Uterus (tissue), 4 donors: ENCODE measurements around the gene ACE. TPM values are rescaled to one million over a fixed set of nuclear protein-coding genes. Genes with fewer than 3 reads are reported as not detected.

ENCODE experiments used
- DNase-seq, 2 donors: peaks; one replicate each; pipeline ENCODE4 v3.0.0-alpha.2; 2019 to 2020
- H3K27ac ChIP-seq, 2 donors: fragments of 200-600 bp; sonication (generic); 1 replicate in 1 of 2; 2 replicates in 1 of 2; pipeline ENCODE4 v1.5.1; 2016 to 2018
- H3K27me3 ChIP-seq, 2 donors: fragments of 200-600 bp; sonication (generic); one replicate each; pipeline ENCODE4 v1.5.1; 2018 to 2019; ENCODE audit warnings: control low read depth in 1 of 2
- H3K36me3 ChIP-seq, 2 donors: fragments of 200-600 bp; sonication (generic); one replicate each; pipeline ENCODE4 v1.5.1; 2019; ENCODE audit warnings: control low read depth in 1 of 2
- H3K4me1 ChIP-seq, 2 donors: fragments of 200-600 bp; sonication (generic); one replicate each; pipeline ENCODE4 v1.5.1; 2018 to 2019; ENCODE audit warnings: control low read depth in 1 of 2
- H3K4me3 ChIP-seq, 2 donors: fragments of 200-600 bp; sonication (generic); 1 replicate in 1 of 2; 2 replicates in 1 of 2; pipeline ENCODE4 v1.5.1; 2018 to 2019; ENCODE audit warnings: mild to moderate bottlenecking in 1 of 2
- H3K9me3 ChIP-seq, 2 donors: fragments of 200-600 bp; sonication (generic); one replicate each; pipeline ENCODE4 v1.5.1; 2019; ENCODE audit warnings: control low read depth in 1 of 2
- POLR2A ChIP-seq, 2 donors: fragments of 450-650 bp; IDR thresholded peaks; one replicate each; pipeline ENCODE4 v1.6.1; 2016; ENCODE audit warnings: antibody characterized with exemption in 2 of 2, mild to moderate bottlenecking in 1 of 2, moderate library complexity in 1 of 2
- intact Hi-C: fragments of 100-400 bp; cut with DNase I; formaldehyde crosslinking; loops from one replicate; pipeline ENCODE4 v1.15.1; 2023; ENCODE audit warnings: low total_unique reads
- total RNA-seq, 4 donors: library from RNA; depleted of rRNA in 3 of 4; stranded (reverse); fragments of >200 nt in 3 of 4; gene quantifications; one replicate each; pipeline versions ENCODE4 v1.1.0 to v1.2.4, GENCODE V29; 2014 to 2023
- TF ChIP-seq, protein P1 (sequence below), 4 experiments: fragments of 200-600 bp in 2 of 4; fragments of 450-650 bp in 2 of 4; sonication (generic) in 2 of 4; IDR thresholded peaks; one replicate each; pipeline ENCODE4 v1.5.1; 2016 to 2019; ENCODE audit warnings: antibody characterized with exemption in 4 of 4, mild to moderate bottlenecking in 2 of 4, moderate library complexity in 1 of 4
- donor health status: DM: yes; HTN: yes; CAD: no.

ACE gene
- total RNA-seq, 4 donors from 2014 or later: 0.77 to 27.4 (median 7.9) TPM; not detected in 1

- no peaks in the 10 kb centered on the region for H3K36me3 ChIP-seq
- no peak overlapping the region for H3K4me3 ChIP-seq
- intact Hi-C loops: no loop called here
- H3K4me1 ChIP-seq: no peaks in the 10 kb centered on the region
- TF ChIP-seq POLR2A (IDR thresholded peaks at IDR 0.05): no peak
- TF ChIP-seq, protein P1, sequence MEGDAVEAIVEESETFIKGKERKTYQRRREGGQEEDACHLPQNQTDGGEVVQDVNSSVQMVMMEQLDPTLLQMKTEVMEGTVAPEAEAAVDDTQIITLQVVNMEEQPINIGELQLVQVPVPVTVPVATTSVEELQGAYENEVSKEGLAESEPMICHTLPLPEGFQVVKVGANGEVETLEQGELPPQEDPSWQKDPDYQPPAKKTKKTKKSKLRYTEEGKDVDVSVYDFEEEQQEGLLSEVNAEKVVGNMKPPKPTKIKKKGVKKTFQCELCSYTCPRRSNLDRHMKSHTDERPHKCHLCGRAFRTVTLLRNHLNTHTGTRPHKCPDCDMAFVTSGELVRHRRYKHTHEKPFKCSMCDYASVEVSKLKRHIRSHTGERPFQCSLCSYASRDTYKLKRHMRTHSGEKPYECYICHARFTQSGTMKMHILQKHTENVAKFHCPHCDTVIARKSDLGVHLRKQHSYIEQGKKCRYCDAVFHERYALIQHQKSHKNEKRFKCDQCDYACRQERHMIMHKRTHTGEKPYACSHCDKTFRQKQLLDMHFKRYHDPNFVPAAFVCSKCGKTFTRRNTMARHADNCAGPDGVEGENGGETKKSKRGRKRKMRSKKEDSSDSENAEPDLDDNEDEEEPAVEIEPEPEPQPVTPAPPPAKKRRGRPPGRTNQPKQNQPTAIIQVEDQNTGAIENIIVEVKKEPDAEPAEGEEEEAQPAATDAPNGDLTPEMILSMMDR (IDR thresholded peaks at IDR 0.05): no peak
- no peaks in the 10 kb centered on the region for H3K27me3 ChIP-seq
- H3K27ac ChIP-seq: no peak overlapping the region
- no peaks in the 10 kb centered on the region for H3K9me3 ChIP-seq
- no peak for DNase-seq
These were observed 10.1 kb downstream of the ACE start for GRCh38 chr17:63487014-63487339.

DNA sequence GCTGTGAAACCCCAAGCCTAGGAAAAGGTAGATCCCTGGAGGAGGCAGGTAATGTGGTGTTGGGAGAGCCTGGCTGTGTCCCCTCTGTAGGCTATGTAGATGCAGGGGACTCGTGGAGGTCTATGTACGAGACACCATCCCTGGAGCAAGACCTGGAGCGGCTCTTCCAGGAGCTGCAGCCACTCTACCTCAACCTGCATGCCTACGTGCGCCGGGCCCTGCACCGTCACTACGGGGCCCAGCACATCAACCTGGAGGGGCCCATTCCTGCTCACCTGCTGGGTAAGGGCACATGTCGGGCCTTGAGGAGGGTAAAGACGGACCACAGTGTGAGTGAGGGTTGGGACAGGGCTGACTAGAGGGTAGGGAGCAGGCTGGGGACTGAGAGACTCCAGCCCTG lies 12.0 kb downstream of the ACE start:
- no peak for TF ChIP-seq POLR2A (IDR thresholded peaks at IDR 0.05)
- TF ChIP-seq, protein P1 (IDR thresholded peaks at IDR 0.05): no peak
- Histone ChIP-seq H3K36me3 (no peaks in the 10 kb centered on the region), H3K9me3 (no peaks in the 10 kb centered on the region), H3K27me3 (no peaks in the 10 kb centered on the region), H3K4me1 (no peaks in the 10 kb centered on the region), H3K4me3 (no peak overlapping the region), H3K27ac (no peak overlapping the region)
- intact Hi-C loops: no loop called here
- no peak for DNase-seq

DNA sequence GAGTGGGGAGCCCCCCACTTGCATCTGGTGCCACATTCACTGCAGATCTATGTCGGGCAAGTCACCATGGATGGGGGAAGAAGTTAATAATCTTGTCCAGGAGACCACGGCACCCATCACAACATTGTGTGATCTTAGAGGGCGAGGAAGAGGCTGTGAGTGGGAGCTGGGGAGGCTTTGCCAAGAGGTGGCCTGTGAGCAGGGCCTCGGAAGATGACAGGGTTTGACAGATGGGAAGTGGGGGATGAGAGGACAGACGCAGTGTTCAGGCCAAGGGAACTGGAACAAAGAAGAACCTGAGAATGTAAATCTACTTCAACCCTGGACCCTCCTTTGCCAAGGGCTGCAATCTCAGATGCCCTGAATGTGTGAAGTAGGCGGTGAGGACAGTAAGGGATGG lies 12.4 kb downstream of the ACE start:
- intact Hi-C loops: no loop called here
- H3K36me3 ChIP-seq: no peaks in the 10 kb centered on the region

DNA sequence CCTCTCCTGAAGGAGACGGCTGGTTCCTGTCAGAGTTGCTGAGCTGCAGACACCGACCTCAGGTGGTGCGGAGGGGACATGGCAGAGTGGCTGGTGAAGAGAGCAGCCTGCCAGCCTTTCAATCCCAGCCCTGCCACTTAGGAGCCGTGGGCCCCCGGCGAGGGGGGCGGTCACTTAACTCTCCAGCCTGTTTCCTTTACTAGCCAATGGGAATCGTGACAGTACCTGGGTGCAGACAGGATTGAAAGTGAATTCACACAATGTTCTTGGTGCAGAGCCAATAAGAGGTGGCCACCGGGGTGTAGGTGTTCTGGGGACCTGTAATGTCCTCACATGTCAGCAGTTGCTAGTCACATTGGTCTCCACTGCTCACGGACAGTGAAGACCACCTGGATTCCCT lies 13.5 kb downstream of the ACE start:
- no peaks in the 10 kb centered on the region for H3K27me3 ChIP-seq
- H3K4me3 ChIP-seq: no peak overlapping the region
- no peak overlapping the region for H3K27ac ChIP-seq
- no peaks in the 10 kb centered on the region for H3K4me1 ChIP-seq
- H3K36me3 ChIP-seq: no peaks in the 10 kb centered on the region
- intact Hi-C loops: no loop called here
- no peak for TF ChIP-seq POLR2A (IDR thresholded peaks at IDR 0.05)
- TF ChIP-seq, protein P1 (IDR thresholded peaks at IDR 0.05): no peak
- DNase-seq: no peak
- H3K9me3 ChIP-seq: no peaks in the 10 kb centered on the region

More for the DNA sequence above, 12.4 kb downstream of the ACE start:
- DNase-seq: no peak
- Histone ChIP-seq H3K4me3 (no peak overlapping the region), H3K27ac (no peak overlapping the region), H3K9me3 (no peaks in the 10 kb centered on the region), H3K4me1 (no peaks in the 10 kb centered on the region), H3K27me3 (no peaks in the 10 kb centered on the region)
- TF ChIP-seq, protein P1 (IDR thresholded peaks at IDR 0.05): no peak
- no peak for TF ChIP-seq POLR2A (IDR thresholded peaks at IDR 0.05)

DNA sequence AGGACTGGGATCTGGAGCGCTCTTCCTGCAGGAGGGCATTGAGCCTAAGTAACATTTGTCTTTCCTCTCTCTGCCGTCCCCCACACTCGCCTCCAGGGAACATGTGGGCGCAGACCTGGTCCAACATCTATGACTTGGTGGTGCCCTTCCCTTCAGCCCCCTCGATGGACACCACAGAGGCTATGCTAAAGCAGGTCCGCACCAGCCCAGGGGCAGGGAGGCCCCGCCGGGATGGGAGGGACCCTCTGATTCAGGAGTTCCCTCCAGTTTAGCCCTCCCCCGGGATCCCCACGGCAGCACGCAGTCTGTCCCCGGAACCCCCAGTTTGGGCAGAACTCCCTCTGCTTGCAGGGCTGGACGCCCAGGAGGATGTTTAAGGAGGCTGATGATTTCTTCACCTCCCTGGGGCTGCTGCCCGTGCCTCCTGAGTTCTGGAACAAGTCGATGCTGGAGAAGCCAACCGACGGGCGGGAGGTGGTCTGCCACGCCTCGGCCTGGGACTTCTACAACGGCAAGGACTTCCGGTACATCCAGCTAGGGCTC lies 14.1 kb downstream of the ACE start:
- TF ChIP-seq, protein P1 (IDR thresholded peaks at IDR 0.05): no peak
- no peak for TF ChIP-seq POLR2A (IDR thresholded peaks at IDR 0.05)
- Histone ChIP-seq H3K4me3 (no peak overlapping the region), H3K27ac (no peak overlapping the region), H3K27me3 (no peaks in the 10 kb centered on the region), H3K9me3 (no peaks in the 10 kb centered on the region), H3K4me1 (no peaks in the 10 kb centered on the region), H3K36me3 (no peaks in the 10 kb centered on the region)
- intact Hi-C loops: no loop called here
- no peak for DNase-seq
